GM19023 (cell line): ENCODE results near the gene PEX5L.

Experiments used
- ATAC-seq: cut with Tn5 transposase; IDR thresholded peaks from one replicate; pipeline ENCODE4 v1.9.1; 2021; ENCODE audit warnings: mild to moderate bottlenecking, moderate library complexity; ENCODE audit not compliant: unreplicated experiment

The PEX5L gene

DNA sequence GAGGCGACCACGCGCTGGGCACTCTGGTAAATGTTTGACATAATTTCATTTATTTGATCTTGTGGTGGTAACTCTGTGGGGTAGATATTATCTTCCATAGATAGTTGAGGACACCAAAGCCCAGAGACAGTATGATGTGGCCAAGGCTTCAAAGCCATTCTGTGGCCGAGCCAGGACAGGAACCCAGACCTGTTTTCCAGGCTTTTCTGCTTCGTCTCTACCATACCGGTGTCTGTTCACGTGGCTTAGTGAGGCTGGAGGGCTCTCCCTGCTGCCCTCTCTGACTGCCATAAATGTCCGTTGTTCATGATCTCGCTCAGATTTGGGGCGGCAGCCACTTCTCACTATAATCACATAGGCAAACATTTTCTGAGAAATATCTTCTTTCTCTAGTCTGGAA, 134.7 kb downstream of the PEX5L start:
- no peak for ATAC-seq

- peak; percentile 71 for ATAC-seq
These were observed 138.7 kb downstream of the PEX5L start for GRCh38 chr3:179898024-179898423.

DNA sequence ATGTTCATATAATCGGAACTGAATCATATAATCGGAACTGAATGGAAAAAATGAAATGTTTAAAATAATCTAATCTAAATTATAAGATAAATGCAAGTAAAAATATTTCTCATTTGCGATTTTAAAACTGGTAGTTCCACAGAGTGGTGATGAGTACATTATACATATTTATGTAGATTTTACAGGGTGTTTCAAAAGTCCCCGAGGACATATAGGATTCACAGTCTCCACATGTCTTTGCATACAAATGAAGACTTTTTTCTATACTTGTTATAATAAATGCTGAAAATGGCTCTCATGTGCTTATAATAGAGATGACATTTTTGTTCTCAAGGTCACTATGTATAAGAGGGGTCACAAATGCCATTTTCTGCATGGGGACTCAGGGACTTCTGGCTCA, 139.5 kb downstream of the PEX5L start:
- ATAC-seq = no peak

- ATAC-seq = no peak
These were observed 140.2 kb downstream of the PEX5L start for GRCh38 chr3:179896507-179896906.

DNA sequence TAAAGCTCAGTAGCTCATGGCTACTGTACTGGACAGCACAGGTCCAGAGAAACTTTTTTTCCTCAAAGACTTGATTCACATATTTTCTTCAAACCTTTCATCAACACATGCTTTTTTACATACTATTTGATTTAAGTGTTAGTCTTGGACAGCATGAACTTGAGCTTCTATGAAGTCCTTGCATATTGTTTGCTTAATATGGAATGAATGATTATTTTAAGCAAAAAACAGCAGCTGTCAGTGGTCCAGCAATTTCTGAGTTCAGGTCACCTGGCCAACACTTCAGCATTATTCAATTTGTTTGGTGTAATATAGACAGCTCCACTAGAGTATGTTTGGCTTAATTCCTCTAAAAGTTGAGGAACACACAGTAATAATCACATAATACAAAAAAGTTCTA, 141.4 kb downstream of the PEX5L start:
- no peak for ATAC-seq

- ATAC-seq = no peak
These were observed 149.3 kb downstream of the PEX5L start for GRCh38 chr3:179887295-179887943.

GRCh38 chr3:179885950-179886349, 150.8 kb downstream of the PEX5L start:
- no peak for ATAC-seq

DNA sequence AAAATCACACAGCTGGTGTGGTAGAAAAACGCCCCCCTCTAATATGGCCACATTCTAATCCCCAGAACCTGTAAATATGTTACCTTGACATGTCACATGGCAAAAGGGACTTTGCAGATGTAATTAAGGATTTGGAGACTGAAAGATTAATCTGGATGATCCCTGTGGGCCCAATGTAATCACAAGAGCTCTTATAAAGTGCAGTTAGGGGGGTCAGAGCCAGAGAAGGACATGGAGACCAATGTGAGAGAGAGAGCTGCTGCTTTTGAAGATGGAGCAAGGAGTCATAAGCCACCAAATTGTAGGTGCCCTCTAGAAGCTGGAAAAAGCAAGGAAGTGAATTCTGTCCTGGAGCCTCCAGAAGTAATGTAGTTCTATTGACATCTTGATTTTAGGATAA, 152.6 kb downstream of the PEX5L start:
- ATAC-seq = no peak

DNA sequence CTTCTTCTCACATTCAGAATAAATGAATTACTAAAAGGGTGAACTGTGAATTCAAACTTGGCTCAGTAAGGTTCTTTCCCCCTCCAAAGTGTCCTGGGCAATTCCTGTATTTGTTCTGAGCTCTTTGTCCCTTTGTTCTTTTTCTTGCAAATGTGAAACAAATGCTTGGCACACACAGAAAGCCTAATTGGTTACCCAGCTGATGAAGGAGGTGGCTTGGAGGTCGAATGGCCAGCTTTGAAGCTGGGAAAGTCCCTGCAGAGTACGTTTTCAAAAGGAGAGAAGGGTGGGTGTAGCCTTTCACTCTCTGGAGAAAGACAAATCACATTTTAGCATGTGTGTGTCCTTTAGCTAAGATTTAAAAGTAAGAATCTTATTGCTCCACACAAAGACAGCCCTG, 154.4 kb downstream of the PEX5L start:
- ATAC-seq = peak; percentile 86

DNA sequence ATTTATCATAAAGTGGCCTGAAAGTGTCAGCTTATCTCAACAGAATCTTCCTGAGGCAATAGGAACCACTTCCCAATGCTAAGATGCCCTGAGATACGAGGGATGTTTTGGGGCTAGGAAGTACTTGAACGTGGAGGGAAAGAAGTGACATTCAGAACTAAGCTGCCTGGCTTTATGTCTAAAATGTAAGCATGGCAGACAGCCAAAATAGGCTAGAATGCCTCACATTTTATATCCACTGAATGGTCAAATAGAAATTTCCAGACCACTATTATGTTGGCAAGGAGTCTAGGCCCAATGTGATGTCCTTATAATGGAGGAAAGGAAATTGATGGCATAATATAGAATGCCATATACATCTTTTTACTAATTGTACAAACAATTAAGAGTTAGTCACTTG, 154.9 kb downstream of the PEX5L start:
- ATAC-seq = no peak

GRCh38 chr3:179880868-179881267, 155.9 kb downstream of the PEX5L start:
- no peak for ATAC-seq

DNA sequence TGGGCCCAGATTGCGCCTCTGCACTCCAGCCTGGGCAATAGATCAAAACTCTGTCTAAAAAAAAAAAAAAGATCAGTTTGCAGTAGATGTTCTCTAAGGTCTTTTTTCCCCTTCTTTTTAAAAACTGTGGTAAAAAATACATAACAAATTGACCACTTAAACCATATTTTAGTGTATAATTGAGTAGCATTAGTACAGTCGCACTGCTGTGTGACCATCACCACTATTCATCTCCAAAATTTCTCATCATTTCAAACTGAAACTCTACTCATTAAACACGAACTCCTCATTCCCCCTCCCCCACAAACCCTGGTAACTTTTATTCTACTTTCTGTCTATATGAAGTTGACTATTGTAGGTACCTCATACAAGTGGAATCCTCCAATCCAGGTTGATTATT, 160.3 kb downstream of the PEX5L start:
- ATAC-seq = no peak

DNA sequence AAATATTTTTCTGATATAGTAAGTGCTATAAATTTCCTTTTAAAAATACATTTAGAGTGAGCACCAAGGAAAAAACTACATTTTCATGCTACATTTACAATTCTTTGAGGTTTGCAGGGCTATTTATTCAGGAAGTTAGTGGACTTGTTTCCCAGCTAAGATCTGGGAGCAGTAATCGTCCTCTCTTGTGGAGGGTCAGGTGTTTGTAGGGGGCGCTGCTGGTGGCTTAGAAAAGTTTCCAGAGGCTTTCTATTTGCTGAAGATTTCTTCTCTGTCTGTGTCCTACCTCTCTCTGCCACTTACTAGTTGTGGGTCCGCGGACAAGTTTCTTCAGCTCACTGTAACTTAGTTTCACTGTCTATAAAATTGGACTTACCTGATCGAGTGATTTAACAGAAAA, 163.9 kb downstream of the PEX5L start:
- ATAC-seq = no peak

- no peak for ATAC-seq
These were observed 165.0 kb downstream of the PEX5L start for GRCh38 chr3:179871782-179872181.

DNA sequence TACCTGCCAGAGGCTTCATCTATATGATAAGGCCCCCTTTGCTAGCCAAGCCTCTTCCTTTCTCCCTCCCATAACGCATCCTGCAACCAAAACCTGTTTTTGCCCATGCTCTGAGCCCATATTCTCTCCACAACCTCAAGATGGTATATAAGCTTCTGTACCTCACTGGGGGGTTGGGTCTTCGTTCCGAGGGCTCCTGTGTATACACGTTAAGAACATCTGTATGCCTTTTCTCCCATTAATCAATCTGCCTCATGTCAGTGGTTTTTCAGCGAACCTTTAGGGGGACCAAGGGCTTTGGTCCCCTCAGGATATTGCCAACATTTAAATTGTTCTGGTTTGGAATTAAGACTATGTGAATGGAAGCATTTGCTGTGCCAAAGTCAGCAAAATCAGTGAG, 168.0 kb downstream of the PEX5L start:
- ATAC-seq = no peak

GRCh38 chr3:179867961-179868360, 168.8 kb downstream of the PEX5L start:
- ATAC-seq = no peak

DNA sequence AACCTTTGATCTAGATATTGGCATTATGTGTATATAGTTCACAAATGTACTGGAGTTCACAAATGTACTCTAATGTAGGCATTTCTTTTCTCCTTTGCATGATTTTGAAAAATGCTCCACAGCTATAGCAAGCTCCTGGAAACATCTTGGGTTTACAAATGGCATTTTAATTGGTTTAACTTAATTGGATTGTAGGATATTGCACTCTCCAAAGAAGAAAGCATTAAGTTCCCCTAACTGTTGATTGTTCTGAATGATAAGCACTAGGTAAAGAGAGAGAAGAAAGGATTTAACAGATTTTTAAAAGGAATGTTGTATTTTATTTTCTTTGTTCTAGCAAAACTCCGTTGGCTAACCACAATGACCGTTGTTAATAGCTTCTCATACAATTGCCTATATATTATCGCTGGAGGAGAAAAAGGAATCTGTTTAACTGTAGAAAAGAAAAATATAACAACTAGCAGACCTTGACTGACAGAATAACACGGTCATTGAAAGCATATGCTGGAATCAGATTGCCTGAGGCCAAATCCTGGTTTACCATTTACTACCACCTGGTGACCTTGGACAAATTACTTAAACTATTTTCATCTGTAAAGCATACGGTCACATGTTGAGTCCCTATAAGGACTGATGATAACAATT, 170.8 kb downstream of the PEX5L start:
- ATAC-seq = no peak

- ATAC-seq = no peak
These were observed 174.8 kb downstream of the PEX5L start for GRCh38 chr3:179861953-179862352.

DNA sequence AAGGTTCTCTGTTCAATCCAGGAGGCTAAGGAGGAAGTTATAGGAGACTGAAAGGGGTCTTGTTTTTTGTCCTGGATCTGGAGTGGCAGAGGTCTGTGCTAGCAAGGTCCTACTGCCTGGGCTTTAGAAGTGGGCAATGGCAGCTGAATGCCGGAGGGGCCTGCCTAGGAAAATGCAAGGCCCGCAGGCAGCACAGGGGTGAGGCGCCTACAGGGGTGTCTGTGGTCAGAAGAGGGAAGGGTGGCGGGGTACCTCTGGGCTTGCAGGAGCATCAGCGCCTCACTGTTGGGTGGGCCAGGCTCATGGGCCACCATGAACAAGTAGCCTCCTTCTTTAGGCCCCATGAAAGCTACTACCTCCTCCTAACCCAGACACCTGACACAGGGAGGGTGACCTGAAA, 175.4 kb downstream of the PEX5L start:
- ATAC-seq = no peak

DNA sequence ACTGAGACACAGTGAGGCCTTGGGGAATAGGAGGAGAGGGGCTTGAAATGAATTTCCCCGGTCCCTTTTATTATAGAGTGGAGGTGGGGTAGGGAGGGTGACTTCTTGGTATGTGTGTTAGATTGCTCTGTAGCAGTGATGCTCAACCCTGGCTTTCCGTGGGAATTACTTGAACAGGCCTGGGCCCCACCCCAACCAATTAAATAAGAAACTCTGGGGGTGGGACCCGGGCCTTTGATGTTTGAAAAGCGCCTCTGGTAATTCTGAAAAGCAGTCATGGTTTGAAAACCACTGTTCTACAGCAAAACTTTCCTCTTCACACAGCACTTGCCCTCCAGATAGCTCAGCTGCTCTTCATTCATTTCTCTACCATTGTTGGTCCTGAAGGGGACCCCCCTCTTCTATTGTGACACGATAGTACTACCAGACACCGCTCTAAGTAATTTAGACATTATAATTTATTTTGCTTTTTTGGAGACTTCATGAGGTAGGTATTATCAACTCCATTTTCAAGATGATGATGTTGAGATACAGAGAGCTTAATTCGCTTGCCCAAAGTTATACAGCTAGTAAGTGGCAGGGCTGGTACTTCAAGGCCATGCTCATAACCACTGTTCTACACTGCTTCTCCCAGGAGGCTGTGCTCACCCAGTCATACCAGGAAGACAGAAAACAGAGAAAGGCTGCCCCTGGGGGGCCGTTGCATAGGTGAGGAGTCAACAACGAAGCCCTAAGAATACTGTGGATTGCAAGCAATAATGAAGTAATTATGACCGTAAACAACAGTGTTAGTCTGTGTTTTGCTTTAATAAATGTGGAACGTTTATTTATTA, 176.2 kb downstream of the PEX5L start:
- peak; percentile 56 for ATAC-seq

GRCh38 chr3:179853176-179853575, 183.6 kb downstream of the PEX5L start:
- ATAC-seq = peak; percentile 53
